HepG2 (cell line): ENCODE measurements around the gene GIMD1. TPM values are rescaled to one million over a fixed set of nuclear protein-coding genes. Genes with fewer than 3 reads are reported as not detected.

Experiments used
- ATAC-seq: fragments of 200-7000 bp; cut with Tn5 transposase; 3 replicates; pipeline ENCODE4 v1.9.1; 2020; ENCODE audit warnings: mild to moderate bottlenecking, moderate library complexity
- BruUV-seq: library from RNA; stranded (reverse); fragments of 400-500 nt; replicated peaks from 2 replicates; lab custom pipeline; 2021; lab: Mats Ljungman, UMichigan
- CTCF ChIA-PET: fragments of 300-600 bp; formaldehyde crosslinking; extraction: SDS; loops from one replicate; lab custom pipeline; 2021; ENCODE audit warnings: low total read pairs, inconsistent platforms, low intra/inter-chr PET ratio; lab: Yijun Ruan, JAX
- POLR2A ChIA-PET: fragments of 350-600 bp; sonication (Branson Sonifier 250); formaldehyde crosslinking; loops from one replicate; lab custom pipeline; 2020; ENCODE audit warnings: antibody characterized with exemption, inconsistent platforms; lab: Yijun Ruan, JAX
- DNase-seq: peaks from one replicate; pipeline ENCODE4 v3.0.0-alpha.2; 2015; ENCODE audit warnings: low spot score
- FAIRE-seq: peaks from 3 replicates; lab custom pipeline; 2011; peaks lifted over from hg19 to GRCh38; lab: Jason Lieb, UNC
- H2AFZ ChIP-seq: one replicate; pipeline ENCODE4 v1.6.1; 2011; ENCODE audit warnings: low read length, inconsistent platforms
- H3K27ac ChIP-seq: fragments of 300-600 bp; 3 replicates; pipeline ENCODE4 v1.8.0; 2011; ENCODE audit warnings: mixed run types, mild to moderate bottlenecking, mixed read lengths, low read length, inconsistent platforms; ENCODE audit not compliant: insufficient read depth; ENCODE audit errors: extremely low read length
- H3K27me3 ChIP-seq, 2 experiments: fragments of 200-600 bp in 1 of 2; 2 replicates in 1 of 2; 3 replicates in 1 of 2; pipeline versions ENCODE4 v1.6.0 to v1.8.0; 2011; ENCODE audit warnings: low read length in 2 of 2, mild to moderate bottlenecking in 2 of 2, moderate library complexity in 2 of 2, inconsistent platforms in 1 of 2; ENCODE audit not compliant: insufficient read depth in 2 of 2, control insufficient read depth in 1 of 2
- H3K36me3 ChIP-seq, 2 experiments: fragments of 200-600 bp in 1 of 2; replicated peaks in 1 of 2; 2 replicates in 1 of 2; 3 replicates in 1 of 2; pipeline versions ENCODE4 v1.5.1 to v1.8.0; 2011; ENCODE audit warnings: low read length in 2 of 2, inconsistent platforms in 1 of 2; ENCODE audit not compliant: insufficient read depth in 2 of 2, control insufficient read depth in 1 of 2
- H3K4me1 ChIP-seq: 2 replicates; pipeline ENCODE4 v1.5.1; 2012; ENCODE audit warnings: low read length, inconsistent platforms; ENCODE audit not compliant: insufficient read depth
- H3K4me2 ChIP-seq: 2 replicates; pipeline ENCODE4 v1.6.0; 2011; ENCODE audit warnings: low read depth, low read length, inconsistent platforms
- H3K4me3 ChIP-seq, 3 experiments: fragments of 200-600 bp in 1 of 3; sonication (generic), shearing (Covaris generic) in 1 of 3; replicated peaks in 1 of 3; 2 replicates each; pipeline ENCODE4 v1.5.1; 2011 to 2016; ENCODE audit warnings: low read length in 3 of 3, inconsistent platforms in 2 of 3, low read depth in 2 of 3, mild to moderate bottlenecking in 2 of 3, control low read depth in 1 of 3, mixed read lengths in 1 of 3; ENCODE audit not compliant: insufficient read depth in 1 of 3
- H3K79me2 ChIP-seq: one replicate; pipeline ENCODE4 v1.6.1; 2011; ENCODE audit warnings: low read length, inconsistent platforms; ENCODE audit not compliant: insufficient read depth
- H3K9ac ChIP-seq: 2 replicates; pipeline ENCODE4 v1.6.0; 2011; ENCODE audit warnings: mild to moderate bottlenecking, low read depth, low read length, inconsistent platforms; ENCODE audit not compliant: insufficient read depth
- H3K9me3 ChIP-seq: 2 replicates; pipeline ENCODE4 v1.5.1; 2012; ENCODE audit warnings: mild to moderate bottlenecking, low read length
- H4K20me1 ChIP-seq: 2 replicates; pipeline ENCODE4 v1.6.0; 2011; ENCODE audit warnings: inconsistent platforms, mild to moderate bottlenecking, low read length, moderate library complexity; ENCODE audit not compliant: insufficient read depth
- ARNT ChIP-seq: fragments of 450-650 bp; IDR thresholded peaks from 2 replicates; pipeline ENCODE4 v1.6.1; 2017
- HMG20A ChIP-seq: IDR thresholded peaks from 2 replicates; pipeline ENCODE4 v1.6.1; 2016; ENCODE audit warnings: borderline replicate concordance
- MAFF ChIP-seq: IDR thresholded peaks from 2 replicates; pipeline ENCODE4 v1.6.1; 2011; ENCODE audit warnings: low read depth, low read length, improper control_type of control experiment
- MAFK ChIP-seq, 2 experiments: IDR thresholded peaks in 1 of 2; conservative IDR thresholded peaks in 1 of 2; 2 replicates each; pipeline ENCODE4 v1.6.1; 2011; ENCODE audit warnings: improper control_type of control experiment in 2 of 2, low read length in 2 of 2
- NFE2 ChIP-seq: sonication (generic); formaldehyde crosslinking; IDR thresholded peaks from 2 replicates; pipeline ENCODE4 v1.4.0; 2020; ENCODE audit warnings: missing genetic modification reagents
- PPARG ChIP-seq: conservative IDR thresholded peaks from 2 replicates; pipeline ENCODE4 v1.6.1; 2016; ENCODE audit warnings: missing biosample characterization, missing genetic modification reagents
- ZNF382 ChIP-seq: sonication (generic); formaldehyde crosslinking; IDR thresholded peaks from 2 replicates; pipeline ENCODE4 v1.5.0; 2020; ENCODE audit warnings: missing genetic modification reagents, mild to moderate bottlenecking, borderline replicate concordance
- ZSCAN31 ChIP-seq: sonication (generic); formaldehyde crosslinking; IDR thresholded peaks from 2 replicates; pipeline ENCODE4 v1.5.0; 2020; ENCODE audit warnings: low read depth, mild to moderate bottlenecking, missing genetic modification reagents
- WGBS: methylation state at CpG from one replicate; pipeline ENCODE4 v1.1.6; 2017; ENCODE audit warnings: low lambda C conversion rate; 5-methylcytosine and 5-hydroxymethylcytosine counted together
- in situ Hi-C: cut with HindIII; loops from 2 replicates; pipeline ENCODE4 v1.10.0; 2017; ENCODE audit warnings: low pct_unique_long_range_greater_than_20kb; ENCODE audit not compliant: extremely low pct_ligation_motif_present
- intact Hi-C: fragments of 100-400 bp; cut with micrococcal nuclease; formaldehyde crosslinking; loops from one replicate; pipeline ENCODE4 v1.10.0; 2022; ENCODE audit not compliant: unreplicated experiment
- polyA plus RNA-seq, 8 experiments: library from polyadenylated mRNA; depleted of rRNA in 3 of 8; stranded (reverse) in 7 of 8; unstranded in 1 of 8; fragments of >200 nt; fragmentation: Illumina TruSeq in 4 of 8; extraction: Trizol in 4 of 8; gene quantifications; 2 replicates each; pipeline versions ENCODE4 v1.2.1 to v1.2.3, GENCODE V29; 2011 to 2016; ENCODE audit warnings: low read depth in 4 of 8, missing spikeins in 1 of 8, mixed read lengths in 1 of 8; ENCODE audit not compliant: insufficient read depth in 1 of 8
- total RNA-seq, 5 experiments: library from RNA; depleted of rRNA; stranded (reverse); fragments of >200 nt; fragmentation: Illumina TruSeq; extraction: Trizol; gene quantifications; 2 replicates each; pipeline ENCODE4 v1.2.3, GENCODE V29; 2016; ENCODE audit warnings: low read depth in 1 of 5

Gene GIMD1
- total and polyA plus RNA-seq, 2 of the 13 experiments (the other 11 are each of a cell fraction or from before 2014, with no cell fraction given), result not detected

GRCh38 chr4:106380179-106380578 is 11.6 kb upstream of the GIMD1 start:
- BruUV-seq, result no TSS peak

DNA sequence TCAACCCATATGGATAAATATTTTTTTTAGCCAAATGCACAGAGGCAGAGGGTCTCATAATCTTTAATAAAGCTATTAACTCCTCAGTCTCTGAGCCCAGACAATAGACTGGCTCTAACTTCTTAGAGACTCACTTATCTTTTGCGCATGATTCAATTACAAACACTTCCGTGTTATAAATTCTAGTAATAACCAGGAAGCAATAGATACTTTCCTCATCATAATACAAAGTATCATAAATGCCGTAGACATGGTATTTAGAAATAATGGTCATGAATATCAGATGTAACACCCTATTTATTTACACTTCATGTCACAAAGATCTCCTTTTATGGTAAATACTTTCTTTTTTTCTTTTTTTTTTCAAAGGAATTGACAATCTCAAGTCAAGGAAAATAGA is 4.4 kb upstream of the GIMD1 start:
- CTCF ChIA-PET, result no interaction called here
- FAIRE-seq (no peak), DNase-seq (no peak), ATAC-seq (no peak)
- 46% methylated on average over 3 of the region's 3 CpGs for WGBS
- H3K4me1 ChIP-seq, result no peaks in the 10 kb centered on the region
- no peaks in the 10 kb centered on the region for H4K20me1 ChIP-seq
- in situ Hi-C loops (loop anchor here (25.0 kb wide), 1 partner anchor 439 kb away; no protein-coding TSS in a partner anchor), intact Hi-C loops (no loop called here)
- no TSS peak for BruUV-seq
- H2AFZ ChIP-seq, result no peak overlapping the region
- POLR2A ChIA-PET, result no interaction called here
- H3K27me3 ChIP-seq, result no peaks in the 10 kb centered on the region
- H3K4me3 ChIP-seq, result no peak overlapping the region
- H3K9me3 ChIP-seq, result no peaks in the 10 kb centered on the region
- no peak overlapping the region for H3K9ac ChIP-seq
- no peaks in the 10 kb centered on the region for H3K79me2 ChIP-seq
- no peaks in the 10 kb centered on the region for H3K36me3 ChIP-seq
- no peak overlapping the region for H3K27ac ChIP-seq
- TF ChIP-seq ZSCAN31 (CRISPR knock-in tag) (no peak), ARNT (no peak), HMG20A (CRISPR knock-in tag) (no peak)
- no peak overlapping the region for H3K4me2 ChIP-seq

More at GRCh38 chr4:106380179-106380578, 11.6 kb upstream of the GIMD1 start:
- Histone ChIP-seq H3K27ac (no peak overlapping the region), H4K20me1 (no peaks in the 10 kb centered on the region), H3K9ac (no peak overlapping the region), H3K27me3 (no peaks in the 10 kb centered on the region; a peak in 1 of 5 replicates), H3K36me3 (no peaks in the 10 kb centered on the region), H3K4me2 (no peak overlapping the region), H3K79me2 (no peaks in the 10 kb centered on the region), H2AFZ (no peak overlapping the region), H3K9me3 (no peaks in the 10 kb centered on the region), H3K4me3 (no peak overlapping the region), H3K4me1 (no peaks in the 10 kb centered on the region)
- intact Hi-C loops, result no loop called here
- ChIA-PET POLR2A (no interaction called here), CTCF (no interaction called here)
- ATAC-seq (no peak), DNase-seq (no peak), FAIRE-seq (no peak)
- in situ Hi-C loops, result no loop called here
- TF ChIP-seq ZNF382 (CRISPR knock-in tag) (no peak), PPARG (CRISPR knock-in tag) (no peak), MAFF (peak; percentile 46; the same call in 1 of the 2 replicates), MAFK (conservative IDR thresholded peaks at IDR 0.05 in 1 of 2, IDR thresholded peaks at IDR 0.05 in 1 of 2; ENCODE audit: low read length in 2 of 2) (peak; percentile 48 to 61), NFE2 (CRISPR knock-in tag) (no peak)
